Motor neuron (in vitro differentiated cells): ENCODE data around the gene KHDC1L. TPM values are rescaled to one million over a fixed set of nuclear protein-coding genes. Genes with fewer than 3 reads are reported as not detected.
A peak's percentile ranks its signal among the peaks of the same experiment; 100 is the strongest.
"Not testable (repeated sequence)": the region's sequence is repeated elsewhere in the genome, so short reads cannot be mapped to it uniquely, and the experiment has no call there.

Experiments used
- ATAC-seq, 8 experiments: fragments of 200-7000 bp; cut with Tn5 transposase; replicated peaks in 6 of 8; 2 replicates each; pipeline ENCODE4 v1.8.0; 2021; ENCODE audit warnings: mild to moderate bottlenecking in 8 of 8, moderate library complexity in 8 of 8
- H3K27ac ChIP-seq, 2 donors: fragments of 250-450 bp; sonication (Bioruptor Pico); 2 replicates each; pipeline ENCODE4 v1.9.0; 2021; ENCODE audit warnings: antibody characterized with exemption in 2 of 2, mild to moderate bottlenecking in 2 of 2, moderate library complexity in 1 of 2
- H3K4me1 ChIP-seq, 2 donors: fragments of 250-450 bp; sonication (Bioruptor Pico); replicated peaks in 1 of 2; 2 replicates each; pipeline ENCODE4 v1.6.1; 2021; ENCODE audit warnings: antibody characterized with exemption in 2 of 2, mild to moderate bottlenecking in 2 of 2, moderate library complexity in 1 of 2
- H3K4me3 ChIP-seq, 5 donors: fragments of 250-450 bp; sonication (Bioruptor Pico); 2 replicates each; pipeline ENCODE4 v1.9.0; 2021; ENCODE audit warnings: antibody characterized with exemption in 5 of 5, mild to moderate bottlenecking in 5 of 5, moderate library complexity in 4 of 5
- WGBS, 10 experiments: fragments of 450-650 bp; shearing (Covaris generic); methylation state at CpG; one replicate each; pipeline ENCODE4 v1.0.0; 2022; 5-methylcytosine and 5-hydroxymethylcytosine counted together
- in situ Hi-C, 9 experiments: fragments of 400-800 bp; cut with MboI; loops; one replicate each; pipeline ENCODE4 v1.15.0; 2021; ENCODE audit warnings: low sequenced_read_pairs in 9 of 9, low pct_unique_long_range_greater_than_20kb in 2 of 9; ENCODE audit not compliant: unreplicated experiment in 9 of 9
- total RNA-seq, 8 experiments: library from RNA; unstranded; fragments of 300-600 nt; gene quantifications; 2 replicates each; pipeline versions ENCODE4 v1.2.3 to v1.2.4, GENCODE V29; 2022

KHDC1L gene
- total RNA-seq, 8 experiments from 2014 or later: 0.63 to 1.4 (median 1.00) TPM; not detected in 3

- ATAC-seq: no peak
- in situ Hi-C loops: loop anchor here in 2 of 9 experiments (25.0 kb wide), 1 partner anchor 782 kb away; no protein-coding TSS in a partner anchor
- Histone ChIP-seq H3K4me3 (no peak overlapping the region), H3K4me1 (no peaks in the 10 kb centered on the region), H3K27ac (no peak overlapping the region)
- 77 to 100% (median 100%) methylated on average over 1 to 6 of the region's 7 CpGs; no CpG with 5 or more reads in 2 of the 10 experiments for WGBS, 10 experiments
These were observed 30.6 kb downstream of the KHDC1L start for GRCh38 chr6:73194744-73195143.

GRCh38 chr6:73193302-73193701 is 32.0 kb downstream of the KHDC1L start:
- in situ Hi-C loops: loop anchor here in 2 of 9 experiments (25.0 kb wide), 1 partner anchor 781 kb away; no protein-coding TSS in a partner anchor
- not testable (repeated sequence) for H3K4me1 ChIP-seq, ATAC-seq, H3K27ac ChIP-seq, H3K4me3 ChIP-seq
- WGBS, 10 experiments: 71 to 100% (median 96%) methylated on average over 1 to 4 of the region's 4 CpGs; no CpG with 5 or more reads in 2 of the 10 experiments

- in situ Hi-C loops: loop anchor here in 3 of 9 experiments (10.0 to 25.0 kb wide), 2 partner anchors 767 to 770 kb away; no protein-coding TSS in a partner anchor
- WGBS, 10 experiments: 39 to 100% (median 86%) methylated on average over 1 to 2 of the region's 2 CpGs; no CpG with 5 or more reads in 5 of the 10 experiments
These were observed 43.2 kb downstream of the KHDC1L start for GRCh38 chr6:73182021-73182607.

GRCh38 chr6:73180763-73181619 is 44.3 kb downstream of the KHDC1L start:
- in situ Hi-C loops: loop anchor here in 3 of 9 experiments (10.0 to 25.0 kb wide), 2 partner anchors 766 to 769 kb away; no protein-coding TSS in a partner anchor
- Histone ChIP-seq H3K4me3 (no peak overlapping the region), H3K27ac (no peak overlapping the region), H3K4me1 (no peaks in the 10 kb centered on the region)
- WGBS, 10 experiments: 0 to 69% (median 14%) methylated on average over 2 to 7 of the region's 7 CpGs; no CpG with 5 or more reads in 2 of the 10 experiments
- peak; percentile 77 to 94 (median 85) for ATAC-seq

More at GRCh38 chr6:73182021-73182607, 43.2 kb downstream of the KHDC1L start:
- ATAC-seq: no peak
- Histone ChIP-seq H3K4me3 (no peak overlapping the region), H3K4me1 (no peaks in the 10 kb centered on the region), H3K27ac (no peak overlapping the region)

- H3K4me1 ChIP-seq: no peaks in the 10 kb centered on the region
- in situ Hi-C loops: loop anchor here in 3 of 9 experiments (10.0 to 25.0 kb wide), 2 partner anchors 765 to 768 kb away; no protein-coding TSS in a partner anchor
- no peak overlapping the region for H3K27ac ChIP-seq
- peak in 3 of 8 experiments; percentile 6 to 62 (median 40) for ATAC-seq
- WGBS, 10 experiments: 6 to 100% (median 77%) methylated on average over 1 to 6 of the region's 6 CpGs; no CpG with 5 or more reads in 1 of the 10 experiments
- H3K4me3 ChIP-seq: no peak overlapping the region
These were observed 45.1 kb downstream of the KHDC1L start for GRCh38 chr6:73180076-73180738.

- ATAC-seq: no peak
- no peak overlapping the region for H3K4me3 ChIP-seq
- in situ Hi-C loops: loop anchor here in 2 of 9 experiments (25.0 kb wide), 1 partner anchor 765 kb away; no protein-coding TSS in a partner anchor
- no peaks in the 10 kb centered on the region for H3K4me1 ChIP-seq
- H3K27ac ChIP-seq: no peak overlapping the region
- 40 to 100% (median 87%) methylated on average over 1 to 5 of the region's 5 CpGs; no CpG with 5 or more reads in 2 of the 10 experiments for WGBS, 10 experiments
These were observed 47.9 kb downstream of the KHDC1L start for GRCh38 chr6:73177221-73177944.

- WGBS, 10 experiments: 40 to 100% (median 82%) methylated on average over 1 to 6 of the region's 6 CpGs; no CpG with 5 or more reads in 2 of the 10 experiments
- no peak overlapping the region for H3K27ac ChIP-seq
- no peak overlapping the region for H3K4me3 ChIP-seq
- ATAC-seq: no peak
- in situ Hi-C loops: loop anchor here in 2 of 9 experiments (25.0 kb wide), 1 partner anchor 764 kb away; no protein-coding TSS in a partner anchor
- no peaks in the 10 kb centered on the region for H3K4me1 ChIP-seq
These were observed 49.2 kb downstream of the KHDC1L start for GRCh38 chr6:73176057-73176456.

GRCh38 chr6:73174646-73175045 is 50.6 kb downstream of the KHDC1L start:
- Histone ChIP-seq H3K4me1 (no peaks in the 10 kb centered on the region), H3K27ac (no peak overlapping the region), H3K4me3 (no peak overlapping the region)
- in situ Hi-C loops: loop anchor here in 3 of 9 experiments (25.0 kb wide), 2 partner anchors 562 to 762 kb away; partner anchors contain the start of gene KCNQ5 (in 1 of the 3)
- WGBS, 10 experiments: 0 to 100% (median 89%) methylated on average over 1 to 4 of the region's 4 CpGs; no CpG with 5 or more reads in 1 of the 10 experiments
- peak in 3 of 8 experiments; percentile 91 to 98 (median 91) for ATAC-seq

Other genes starting within 250 kb of the KHDC1L start
- 10 to 100 TPM in 3 of 8 experiments, 1 to 10 TPM in 4, not detected in 1; 1.5 to 15.2 (median 8.3) TPM for gene KHDC1, start 37.7 kb upstream of the KHDC1L start, total RNA-seq
- not detected for gene DPPA5, start 128.8 kb upstream of the KHDC1L start, total RNA-seq
- 1 to 10 TPM in 1 of 8 experiments, under 1 TPM in 3, not detected in 4; 0.29 to 1.0 (median 0.71) TPM for gene KHDC3L, start 137.2 kb upstream of the KHDC1L start, total RNA-seq
- not detected for gene OOEP, start 144.4 kb upstream of the KHDC1L start, total RNA-seq
- under 1 TPM in 1 of 8 experiments, not detected in 7; 0.33 TPM for gene DDX43, start 169.3 kb upstream of the KHDC1L start, total RNA-seq
- 1 to 10 TPM in 1 of 8 experiments, under 1 TPM in 7; 0.14 to 1.0 (median 0.28) TPM for gene CGAS, start 226.8 kb upstream of the KHDC1L start, total RNA-seq
- 10 to 100 TPM; 18.9 to 35.1 (median 25.2) TPM for gene MTO1, start 236.2 kb upstream of the KHDC1L start, total RNA-seq